ENCODE data around the gene CD300LB.
A peak's percentile ranks its signal among the peaks of the same experiment; 100 is the strongest.
"Not testable (repeated sequence)": the region's sequence is repeated elsewhere in the genome, so short reads cannot be mapped to it uniquely, and the experiment has no call there.

CD300LB gene

GRCh38 chr17:74524653-74525464 is 6.4 kb downstream of the CD300LB start:
- no peak for DNase-seq

GRCh38 chr17:74523308-74523707 is 8.0 kb downstream of the CD300LB start:
- no peak for DNase-seq

- DNase-seq: no peak
Observed at GRCh38 chr17:74522381-74523105, 8.7 kb downstream of the CD300LB start.

- no peak for DNase-seq
Observed at GRCh38 chr17:74521701-74522201, 9.5 kb downstream of the CD300LB start.

- no peak for DNase-seq
Observed at GRCh38 chr17:74520790-74521480, 10.3 kb downstream of the CD300LB start.

- DNase-seq: no peak
Observed at GRCh38 chr17:74520016-74520434, 11.2 kb downstream of the CD300LB start.

- not testable (repeated sequence) for DNase-seq
Observed at GRCh38 chr17:74518413-74518981, 12.8 kb downstream of the CD300LB start.

- no peak for DNase-seq
Observed at GRCh38 chr17:74516561-74517328, 14.5 kb downstream of the CD300LB start.

- DNase-seq: no peak
Observed at GRCh38 chr17:74515941-74516340, 15.3 kb downstream of the CD300LB start.

GRCh38 chr17:74514632-74515334 is 16.5 kb downstream of the CD300LB start:
- DNase-seq: no peak

- no peak for DNase-seq
Observed at GRCh38 chr17:74513987-74514631, 17.2 kb downstream of the CD300LB start.

GRCh38 chr17:74512624-74513091 is 18.6 kb downstream of the CD300LB start:
- no peak for DNase-seq

GRCh38 chr17:74512036-74512435 is 19.2 kb downstream of the CD300LB start:
- no peak for DNase-seq

- no peak for DNase-seq
Observed at GRCh38 chr17:74508156-74508555, 23.1 kb downstream of the CD300LB start.

GRCh38 chr17:74503949-74504348 is 27.3 kb downstream of the CD300LB start:
- DNase-seq: not testable (repeated sequence)

- DNase-seq: no peak
Observed at GRCh38 chr17:74502861-74503260, 28.4 kb downstream of the CD300LB start.

GRCh38 chr17:74499992-74500391 is 31.3 kb downstream of the CD300LB start:
- DNase-seq: no peak

GRCh38 chr17:74497471-74497870 is 33.8 kb downstream of the CD300LB start:
- DNase-seq: no peak

- DNase-seq: peak; percentile 12
Observed at GRCh38 chr17:74493331-74493833, 37.9 kb downstream of the CD300LB start.

- DNase-seq: no peak
Observed at GRCh38 chr17:74491626-74492025, 39.6 kb downstream of the CD300LB start.

GRCh38 chr17:74490716-74491115 is 40.6 kb downstream of the CD300LB start:
- DNase-seq: no peak

All from NCI-H2081 treated with DMSO at 0.1 percent for 48 hours (cell line).